Measurements from ENCODE around the gene YIF1B.
A peak's percentile ranks its signal among the peaks of the same experiment; 100 is the strongest.

GRCh38 chr19:38315657-38316476 lies at the start of gene YIF1B:
- TF ChIP-seq BHLHE40 (IDR thresholded peaks at IDR 0.05; ENCODE audit: borderline replicate concordance) (no peak), FOXM1 (IDR thresholded peaks at IDR 0.05; ENCODE audit: borderline replicate concordance) (no peak), PKNOX1 (IDR thresholded peaks at IDR 0.05) (peak; percentile 95), SP1 (IDR thresholded peaks at IDR 0.05) (no peak), FOXA1 (IDR thresholded peaks at IDR 0.05) (no peak), LEF1 (IDR thresholded peaks at IDR 0.05; ENCODE audit: borderline replicate concordance) (no peak), L3MBTL2 (conservative IDR thresholded peaks at IDR 0.05) (0 out of 2 replicates have a peak, but pooled peaks have one; percentile 26), SUZ12 (IDR thresholded peaks at IDR 0.05) (no peak), ARNT (IDR thresholded peaks at IDR 0.05) (no peak), ELF4 (IDR thresholded peaks at IDR 0.05) (no peak)

Data from HEK293T (cell line).